Measurements from ENCODE around the gene TSPAN9.

DNA sequence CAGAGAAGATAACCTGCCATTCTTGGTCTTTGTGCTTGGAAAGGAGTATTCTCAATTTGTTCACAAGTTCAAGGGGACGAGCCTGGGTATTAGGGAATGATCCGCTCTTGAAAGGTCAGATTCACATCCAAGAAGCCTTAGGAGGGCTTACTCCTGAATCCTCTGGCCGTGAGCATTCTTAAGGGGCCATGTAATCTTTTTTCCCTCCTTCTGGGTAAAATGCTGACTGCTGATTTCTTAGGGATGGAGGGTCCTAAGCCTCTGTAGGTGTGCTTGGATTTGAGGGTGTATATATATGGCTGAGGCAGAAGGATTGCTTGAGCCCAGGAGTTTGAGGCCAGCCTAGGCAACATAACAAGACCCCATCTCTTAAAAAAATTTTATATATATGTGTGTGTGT, 149.1 kb downstream of the TSPAN9 start:
- TF ChIP-seq, protein P1, sequence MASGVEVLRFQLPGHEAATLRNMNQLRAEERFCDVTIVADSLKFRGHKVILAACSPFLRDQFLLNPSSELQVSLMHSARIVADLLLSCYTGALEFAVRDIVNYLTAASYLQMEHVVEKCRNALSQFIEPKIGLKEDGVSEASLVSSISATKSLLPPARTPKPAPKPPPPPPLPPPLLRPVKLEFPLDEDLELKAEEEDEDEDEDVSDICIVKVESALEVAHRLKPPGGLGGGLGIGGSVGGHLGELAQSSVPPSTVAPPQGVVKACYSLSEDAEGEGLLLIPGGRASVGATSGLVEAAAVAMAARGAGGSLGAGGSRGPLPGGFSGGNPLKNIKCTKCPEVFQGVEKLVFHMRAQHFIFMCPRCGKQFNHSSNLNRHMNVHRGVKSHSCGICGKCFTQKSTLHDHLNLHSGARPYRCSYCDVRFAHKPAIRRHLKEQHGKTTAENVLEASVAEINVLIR (CRISPR knock-in tag; IDR thresholded peaks at IDR 0.05), result no peak
- TF ChIP-seq, protein P2, sequence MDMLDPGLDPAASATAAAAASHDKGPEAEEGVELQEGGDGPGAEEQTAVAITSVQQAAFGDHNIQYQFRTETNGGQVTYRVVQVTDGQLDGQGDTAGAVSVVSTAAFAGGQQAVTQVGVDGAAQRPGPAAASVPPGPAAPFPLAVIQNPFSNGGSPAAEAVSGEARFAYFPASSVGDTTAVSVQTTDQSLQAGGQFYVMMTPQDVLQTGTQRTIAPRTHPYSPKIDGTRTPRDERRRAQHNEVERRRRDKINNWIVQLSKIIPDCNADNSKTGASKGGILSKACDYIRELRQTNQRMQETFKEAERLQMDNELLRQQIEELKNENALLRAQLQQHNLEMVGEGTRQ (CRISPR knock-in tag; IDR thresholded peaks at IDR 0.05), result no peak
- TF ChIP-seq JUND (IDR thresholded peaks at IDR 0.05; ENCODE audit: borderline replicate concordance, low read depth, low read length) (no peak), JUND (tag; IDR thresholded peaks at IDR 0.05; ENCODE audit: borderline replicate concordance, low read depth, low read length) (no peak), BACH1 (tag; IDR thresholded peaks at IDR 0.05) (no peak), POLR2A (conservative IDR thresholded peaks at IDR 0.05) (no peak), SAFB2 (IDR thresholded peaks at IDR 0.05; ENCODE audit: borderline replicate concordance, low read depth, low read length, severe bottlenecking) (no peak), BCOR (IDR thresholded peaks at IDR 0.05) (no peak), TSC22D4 (tag; IDR thresholded peaks at IDR 0.05) (no peak)
- TF ChIP-seq, protein P3, sequence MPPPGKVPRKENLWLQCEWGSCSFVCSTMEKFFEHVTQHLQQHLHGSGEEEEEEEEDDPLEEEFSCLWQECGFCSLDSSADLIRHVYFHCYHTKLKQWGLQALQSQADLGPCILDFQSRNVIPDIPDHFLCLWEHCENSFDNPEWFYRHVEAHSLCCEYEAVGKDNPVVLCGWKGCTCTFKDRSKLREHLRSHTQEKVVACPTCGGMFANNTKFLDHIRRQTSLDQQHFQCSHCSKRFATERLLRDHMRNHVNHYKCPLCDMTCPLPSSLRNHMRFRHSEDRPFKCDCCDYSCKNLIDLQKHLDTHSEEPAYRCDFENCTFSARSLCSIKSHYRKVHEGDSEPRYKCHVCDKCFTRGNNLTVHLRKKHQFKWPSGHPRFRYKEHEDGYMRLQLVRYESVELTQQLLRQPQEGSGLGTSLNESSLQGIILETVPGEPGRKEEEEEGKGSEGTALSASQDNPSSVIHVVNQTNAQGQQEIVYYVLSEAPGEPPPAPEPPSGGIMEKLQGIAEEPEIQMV (tag; conservative IDR thresholded peaks at IDR 0.05; ENCODE audit: low read depth), result no peak

Data from K562 (cell line).